WTC11 (cell line): ENCODE results near the gene PRKAR2A. TPM values are rescaled to one million over a fixed set of nuclear protein-coding genes. Genes with fewer than 3 reads are reported as not detected.

Experiments
- ATAC-seq: fragments of 200-7000 bp; cut with Tn5 transposase; 2 replicates; pipeline ENCODE4 v1.10.0; 2021; ENCODE audit warnings: mild to moderate bottlenecking, moderate library complexity
- CTCF ChIA-PET: fragments of 300-600 bp; sonication (Branson Sonifier 250); formaldehyde crosslinking; loops from one replicate; lab custom pipeline; 2021; ENCODE audit warnings: antibody characterized with exemption; lab: Charles Lee
- POLR2A ChIA-PET: fragments of 350-600 bp; sonication (Branson Sonifier 250); formaldehyde crosslinking; loops from one replicate; lab custom pipeline; 2021; ENCODE audit warnings: antibody characterized with exemption; lab: Charles Lee
- DNase-seq: peaks from one replicate; pipeline ENCODE4 v3.0.0; 2021; ENCODE audit warnings: low spot score
- H3K27ac Mint-ChIP-seq: 2 replicates; pipeline ENCODE4 v1.8.0; 2021; ENCODE audit warnings: mixed read lengths
- H3K27me3 Mint-ChIP-seq: 2 replicates; pipeline ENCODE4 v1.8.0; 2021; ENCODE audit warnings: low read depth, mild to moderate bottlenecking, moderate library complexity, mixed read lengths
- H3K36me3 Mint-ChIP-seq: 2 replicates; pipeline ENCODE4 v1.8.0; 2021; ENCODE audit warnings: mixed read lengths
- H3K4me1 Mint-ChIP-seq: 2 replicates; pipeline ENCODE4 v1.8.0; 2022; ENCODE audit warnings: mixed read lengths
- H3K4me3 Mint-ChIP-seq: 2 replicates; pipeline ENCODE4 v1.8.0; 2021; ENCODE audit warnings: mild to moderate bottlenecking, moderate library complexity, mixed read lengths
- H3K9me3 Mint-ChIP-seq: 2 replicates; pipeline ENCODE4 v1.8.0; 2021; ENCODE audit warnings: mixed read lengths
- ATF1 ChIP-seq: sonication (generic); formaldehyde crosslinking; IDR thresholded peaks from 2 replicates; pipeline ENCODE4 v1.8.1; 2023; ENCODE audit warnings: mild to moderate bottlenecking, moderate library complexity, missing genetic modification reagents
- CREB1 ChIP-seq: sonication (generic); formaldehyde crosslinking; IDR thresholded peaks from 2 replicates; pipeline ENCODE4 v1.8.0; 2023; ENCODE audit warnings: mild to moderate bottlenecking, missing genetic modification reagents
- ELF4 ChIP-seq: sonication (generic); formaldehyde crosslinking; IDR thresholded peaks from 2 replicates; pipeline ENCODE4 v1.8.1; 2022; ENCODE audit warnings: low read depth, mild to moderate bottlenecking, moderate library complexity, missing genetic modification reagents
- FOXK1 ChIP-seq: sonication (generic); formaldehyde crosslinking; IDR thresholded peaks from 2 replicates; pipeline ENCODE4 v1.8.0; 2022; ENCODE audit warnings: mild to moderate bottlenecking, moderate library complexity, missing genetic modification reagents
- GTF2I ChIP-seq: fragments of 250-450 bp; sonication (Bioruptor Pico); conservative IDR thresholded peaks from 2 replicates; pipeline ENCODE4 v1.4.0; 2021; ENCODE audit warnings: mild to moderate bottlenecking
- KAT7 ChIP-seq: sonication (generic); formaldehyde crosslinking; IDR thresholded peaks from 2 replicates; pipeline ENCODE4 v1.8.1; 2023; ENCODE audit warnings: missing genetic modification reagents, mild to moderate bottlenecking, borderline replicate concordance
- MXD4 ChIP-seq: fragments of 250-450 bp; sonication (Bioruptor Pico); IDR thresholded peaks from 2 replicates; pipeline ENCODE4 v1.8.0; 2021; ENCODE audit warnings: mild to moderate bottlenecking, moderate library complexity, borderline replicate concordance
- SMAD3 ChIP-seq: sonication (generic); formaldehyde crosslinking; IDR thresholded peaks from 2 replicates; pipeline ENCODE4 v1.8.0; 2022; ENCODE audit warnings: missing genetic modification reagents, mild to moderate bottlenecking, borderline replicate concordance
- TEAD1 ChIP-seq: sonication (generic); formaldehyde crosslinking; IDR thresholded peaks from 2 replicates; pipeline ENCODE4 v1.8.0; 2022; ENCODE audit warnings: mild to moderate bottlenecking, missing genetic modification reagents
- TP53 ChIP-seq: sonication (generic); formaldehyde crosslinking; IDR thresholded peaks from 2 replicates; pipeline ENCODE4 v1.8.1; 2023; ENCODE audit warnings: mild to moderate bottlenecking, missing genetic modification reagents
- ZNF396 ChIP-seq: fragments of 250-450 bp; sonication (Bioruptor Pico); IDR thresholded peaks from 2 replicates; pipeline ENCODE4 v1.8.0; 2021; ENCODE audit warnings: mild to moderate bottlenecking, moderate library complexity, borderline replicate concordance
- total RNA-seq: library from RNA; stranded (reverse); gene quantifications from 3 replicates; pipeline ENCODE4 v1.2.3, GENCODE V29; 2021
- TF ChIP-seq, protein P1 (sequence below): fragments of 250-450 bp; sonication (Bioruptor Pico); IDR thresholded peaks from 2 replicates; pipeline ENCODE4 v1.9.0; 2021; ENCODE audit warnings: mild to moderate bottlenecking
- TF ChIP-seq, protein P2 (sequence below): sonication (generic); formaldehyde crosslinking; conservative IDR thresholded peaks from 2 replicates; pipeline ENCODE4 v1.8.1; 2022; ENCODE audit warnings: mild to moderate bottlenecking, missing genetic modification reagents
- TF ChIP-seq, protein P3 (sequence below): fragments of 200-600 bp; IDR thresholded peaks from 2 replicates; pipeline ENCODE4 v1.8.0; 2022; ENCODE audit warnings: antibody characterized with exemption
- TF ChIP-seq, protein P4 (sequence below): sonication (generic); formaldehyde crosslinking; IDR thresholded peaks from 2 replicates; pipeline ENCODE4 v1.8.1; 2022; ENCODE audit warnings: mild to moderate bottlenecking, missing genetic modification reagents, moderate library complexity, borderline replicate concordance
- TF ChIP-seq, protein P5 (sequence below): sonication (generic); formaldehyde crosslinking; IDR thresholded peaks from 2 replicates; pipeline ENCODE4 v1.8.0; 2022; ENCODE audit warnings: mild to moderate bottlenecking, missing genetic modification reagents
- TF ChIP-seq, protein P6 (sequence below): sonication (generic); formaldehyde crosslinking; IDR thresholded peaks from 2 replicates; pipeline ENCODE4 v1.8.1; 2023; ENCODE audit warnings: mild to moderate bottlenecking, moderate library complexity, missing genetic modification reagents
- TF ChIP-seq, protein P7 (sequence below): fragments of 250-450 bp; sonication (Bioruptor Pico); IDR thresholded peaks from 2 replicates; pipeline ENCODE4 v1.9.0; 2021; ENCODE audit warnings: mild to moderate bottlenecking
- TF ChIP-seq, protein P8 (sequence below): sonication (generic); formaldehyde crosslinking; IDR thresholded peaks from 2 replicates; pipeline ENCODE4 v1.8.1; 2023; ENCODE audit warnings: mild to moderate bottlenecking, missing genetic modification reagents, moderate library complexity
- TF ChIP-seq, protein P9 (sequence below): sonication (generic); formaldehyde crosslinking; IDR thresholded peaks from 2 replicates; pipeline ENCODE4 v1.8.0; 2022; ENCODE audit warnings: mild to moderate bottlenecking, missing genetic modification reagents

PRKAR2A gene
- total RNA-seq, 1 experiment from 2014 or later, result 57.2 TPM

DNA sequence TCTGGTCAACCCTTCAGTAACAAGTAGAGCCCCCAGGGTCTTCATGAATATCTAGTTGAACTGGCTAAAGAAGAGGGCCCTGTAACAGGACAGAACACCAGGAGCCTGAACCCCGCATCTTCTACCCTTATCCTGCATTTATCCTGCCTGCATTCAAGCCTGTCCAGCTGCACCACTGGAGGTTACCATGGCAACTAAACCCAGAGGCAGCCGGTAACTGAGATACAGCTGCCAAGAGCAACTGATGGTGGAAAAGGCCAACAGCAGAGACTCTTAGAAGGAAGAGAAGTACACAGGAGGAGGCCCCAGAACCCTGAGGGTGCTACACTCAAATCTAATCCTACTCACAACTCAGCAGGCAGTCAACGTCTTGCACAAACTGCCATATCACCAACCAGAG, 3.7 kb upstream of the PRKAR2A start (continued):
- TF ChIP-seq CREB1 (no peak), KAT7 (no peak), ATF1 (CRISPR knock-in tag) (no peak)
- TF ChIP-seq, protein P1, sequence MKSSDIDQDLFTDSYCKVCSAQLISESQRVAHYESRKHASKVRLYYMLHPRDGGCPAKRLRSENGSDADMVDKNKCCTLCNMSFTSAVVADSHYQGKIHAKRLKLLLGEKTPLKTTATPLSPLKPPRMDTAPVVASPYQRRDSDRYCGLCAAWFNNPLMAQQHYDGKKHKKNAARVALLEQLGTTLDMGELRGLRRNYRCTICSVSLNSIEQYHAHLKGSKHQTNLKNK (CRISPR knock-in tag), result no peak
- TF ChIP-seq, protein P2, sequence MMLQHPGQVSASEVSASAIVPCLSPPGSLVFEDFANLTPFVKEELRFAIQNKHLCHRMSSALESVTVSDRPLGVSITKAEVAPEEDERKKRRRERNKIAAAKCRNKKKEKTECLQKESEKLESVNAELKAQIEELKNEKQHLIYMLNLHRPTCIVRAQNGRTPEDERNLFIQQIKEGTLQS (CRISPR knock-in tag), result no peak
- TF ChIP-seq, protein P3, sequence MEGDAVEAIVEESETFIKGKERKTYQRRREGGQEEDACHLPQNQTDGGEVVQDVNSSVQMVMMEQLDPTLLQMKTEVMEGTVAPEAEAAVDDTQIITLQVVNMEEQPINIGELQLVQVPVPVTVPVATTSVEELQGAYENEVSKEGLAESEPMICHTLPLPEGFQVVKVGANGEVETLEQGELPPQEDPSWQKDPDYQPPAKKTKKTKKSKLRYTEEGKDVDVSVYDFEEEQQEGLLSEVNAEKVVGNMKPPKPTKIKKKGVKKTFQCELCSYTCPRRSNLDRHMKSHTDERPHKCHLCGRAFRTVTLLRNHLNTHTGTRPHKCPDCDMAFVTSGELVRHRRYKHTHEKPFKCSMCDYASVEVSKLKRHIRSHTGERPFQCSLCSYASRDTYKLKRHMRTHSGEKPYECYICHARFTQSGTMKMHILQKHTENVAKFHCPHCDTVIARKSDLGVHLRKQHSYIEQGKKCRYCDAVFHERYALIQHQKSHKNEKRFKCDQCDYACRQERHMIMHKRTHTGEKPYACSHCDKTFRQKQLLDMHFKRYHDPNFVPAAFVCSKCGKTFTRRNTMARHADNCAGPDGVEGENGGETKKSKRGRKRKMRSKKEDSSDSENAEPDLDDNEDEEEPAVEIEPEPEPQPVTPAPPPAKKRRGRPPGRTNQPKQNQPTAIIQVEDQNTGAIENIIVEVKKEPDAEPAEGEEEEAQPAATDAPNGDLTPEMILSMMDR, result no peak
- TF ChIP-seq, protein P4, sequence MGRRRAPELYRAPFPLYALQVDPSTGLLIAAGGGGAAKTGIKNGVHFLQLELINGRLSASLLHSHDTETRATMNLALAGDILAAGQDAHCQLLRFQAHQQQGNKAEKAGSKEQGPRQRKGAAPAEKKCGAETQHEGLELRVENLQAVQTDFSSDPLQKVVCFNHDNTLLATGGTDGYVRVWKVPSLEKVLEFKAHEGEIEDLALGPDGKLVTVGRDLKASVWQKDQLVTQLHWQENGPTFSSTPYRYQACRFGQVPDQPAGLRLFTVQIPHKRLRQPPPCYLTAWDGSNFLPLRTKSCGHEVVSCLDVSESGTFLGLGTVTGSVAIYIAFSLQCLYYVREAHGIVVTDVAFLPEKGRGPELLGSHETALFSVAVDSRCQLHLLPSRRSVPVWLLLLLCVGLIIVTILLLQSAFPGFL (CRISPR knock-in tag), result no peak

DNA sequence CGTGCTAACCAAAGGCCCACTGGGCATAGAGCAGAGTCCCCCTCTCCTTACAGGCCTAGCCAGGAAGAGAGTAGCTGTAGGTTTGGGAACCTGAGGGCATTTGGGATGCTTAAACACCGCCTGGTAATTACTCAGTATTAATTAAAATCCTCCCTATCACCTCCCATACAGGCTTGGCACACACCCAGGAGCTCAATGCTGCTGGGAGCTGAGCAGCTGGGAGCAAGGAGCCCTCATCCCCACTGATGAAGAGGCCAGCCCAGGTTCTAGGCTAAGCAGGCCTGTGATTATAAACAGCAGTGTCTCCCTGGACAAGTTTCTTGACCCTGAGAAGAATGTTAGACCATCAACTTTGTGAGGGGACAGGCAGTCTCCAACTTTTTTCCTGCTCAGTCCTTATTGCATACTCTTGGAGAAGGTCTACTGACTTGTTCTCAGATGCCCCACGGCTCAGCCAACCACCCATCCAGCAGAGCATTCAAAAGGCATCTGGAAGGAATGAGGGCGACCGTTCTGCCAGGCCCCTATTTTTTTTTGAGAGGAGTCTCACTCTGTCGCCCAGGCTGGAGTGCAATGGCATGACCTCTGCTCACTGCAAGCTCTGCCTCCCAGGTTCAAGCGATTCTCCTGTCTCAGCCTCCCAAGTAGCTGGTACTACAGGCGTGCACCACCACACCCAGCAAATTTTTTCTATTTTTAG, 1.3 kb upstream of the PRKAR2A start:
- ATAC-seq (no peak), DNase-seq (no peak)
- POLR2A ChIA-PET, result no interaction called here
- H3K4me1 Mint-ChIP-seq, result peaks cover 18% of the 10 kb centered on the region
- CTCF ChIA-PET, result no interaction called here
- no peaks in the 10 kb centered on the region for H3K9me3 Mint-ChIP-seq
- no peaks in the 10 kb centered on the region for H3K36me3 Mint-ChIP-seq
- no peak overlapping the region for H3K27ac Mint-ChIP-seq
- peaks cover 17% of the 10 kb centered on the region for H3K27me3 Mint-ChIP-seq
- no peak overlapping the region for H3K4me3 Mint-ChIP-seq
- TF ChIP-seq FOXK1 (CRISPR knock-in tag), result no peak
- TF ChIP-seq, protein P3, result no peak
- TF ChIP-seq, protein P5, sequence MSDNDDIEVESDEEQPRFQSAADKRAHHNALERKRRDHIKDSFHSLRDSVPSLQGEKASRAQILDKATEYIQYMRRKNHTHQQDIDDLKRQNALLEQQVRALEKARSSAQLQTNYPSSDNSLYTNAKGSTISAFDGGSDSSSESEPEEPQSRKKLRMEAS (CRISPR knock-in tag), result no peak
- TF ChIP-seq ZNF396 (CRISPR knock-in tag), result no peak
- no peak for TF ChIP-seq ELF4 (CRISPR knock-in tag)
- TF ChIP-seq, protein P6, sequence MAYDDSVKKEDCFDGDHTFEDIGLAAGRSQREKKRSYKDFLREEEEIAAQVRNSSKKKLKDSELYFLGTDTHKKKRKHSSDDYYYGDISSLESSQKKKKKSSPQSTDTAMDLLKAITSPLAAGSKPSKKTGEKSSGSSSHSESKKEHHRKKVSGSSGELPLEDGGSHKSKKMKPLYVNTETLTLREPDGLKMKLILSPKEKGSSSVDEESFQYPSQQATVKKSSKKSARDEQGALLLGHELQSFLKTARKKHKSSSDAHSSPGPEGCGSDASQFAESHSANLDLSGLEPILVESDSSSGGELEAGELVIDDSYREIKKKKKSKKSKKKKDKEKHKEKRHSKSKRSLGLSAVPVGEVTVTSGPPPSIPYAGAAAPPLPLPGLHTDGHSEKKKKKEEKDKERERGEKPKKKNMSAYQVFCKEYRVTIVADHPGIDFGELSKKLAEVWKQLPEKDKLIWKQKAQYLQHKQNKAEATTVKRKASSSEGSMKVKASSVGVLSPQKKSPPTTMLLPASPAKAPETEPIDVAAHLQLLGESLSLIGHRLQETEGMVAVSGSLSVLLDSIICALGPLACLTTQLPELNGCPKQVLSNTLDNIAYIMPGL (CRISPR knock-in tag), result no peak
- no peak for TF ChIP-seq MXD4 (CRISPR knock-in tag)
- TF ChIP-seq TP53 (CRISPR knock-in tag), result no peak
- TF ChIP-seq TEAD1 (CRISPR knock-in tag), result no peak
- TF ChIP-seq, protein P7, sequence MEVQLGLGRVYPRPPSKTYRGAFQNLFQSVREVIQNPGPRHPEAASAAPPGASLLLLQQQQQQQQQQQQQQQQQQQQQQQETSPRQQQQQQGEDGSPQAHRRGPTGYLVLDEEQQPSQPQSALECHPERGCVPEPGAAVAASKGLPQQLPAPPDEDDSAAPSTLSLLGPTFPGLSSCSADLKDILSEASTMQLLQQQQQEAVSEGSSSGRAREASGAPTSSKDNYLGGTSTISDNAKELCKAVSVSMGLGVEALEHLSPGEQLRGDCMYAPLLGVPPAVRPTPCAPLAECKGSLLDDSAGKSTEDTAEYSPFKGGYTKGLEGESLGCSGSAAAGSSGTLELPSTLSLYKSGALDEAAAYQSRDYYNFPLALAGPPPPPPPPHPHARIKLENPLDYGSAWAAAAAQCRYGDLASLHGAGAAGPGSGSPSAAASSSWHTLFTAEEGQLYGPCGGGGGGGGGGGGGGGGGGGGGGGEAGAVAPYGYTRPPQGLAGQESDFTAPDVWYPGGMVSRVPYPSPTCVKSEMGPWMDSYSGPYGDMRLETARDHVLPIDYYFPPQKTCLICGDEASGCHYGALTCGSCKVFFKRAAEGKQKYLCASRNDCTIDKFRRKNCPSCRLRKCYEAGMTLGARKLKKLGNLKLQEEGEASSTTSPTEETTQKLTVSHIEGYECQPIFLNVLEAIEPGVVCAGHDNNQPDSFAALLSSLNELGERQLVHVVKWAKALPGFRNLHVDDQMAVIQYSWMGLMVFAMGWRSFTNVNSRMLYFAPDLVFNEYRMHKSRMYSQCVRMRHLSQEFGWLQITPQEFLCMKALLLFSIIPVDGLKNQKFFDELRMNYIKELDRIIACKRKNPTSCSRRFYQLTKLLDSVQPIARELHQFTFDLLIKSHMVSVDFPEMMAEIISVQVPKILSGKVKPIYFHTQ (CRISPR knock-in tag), result no peak
- TF ChIP-seq, protein P1 (CRISPR knock-in tag), result no peak
- TF ChIP-seq GTF2I (CRISPR knock-in tag), result no peak
- TF ChIP-seq, protein P8, sequence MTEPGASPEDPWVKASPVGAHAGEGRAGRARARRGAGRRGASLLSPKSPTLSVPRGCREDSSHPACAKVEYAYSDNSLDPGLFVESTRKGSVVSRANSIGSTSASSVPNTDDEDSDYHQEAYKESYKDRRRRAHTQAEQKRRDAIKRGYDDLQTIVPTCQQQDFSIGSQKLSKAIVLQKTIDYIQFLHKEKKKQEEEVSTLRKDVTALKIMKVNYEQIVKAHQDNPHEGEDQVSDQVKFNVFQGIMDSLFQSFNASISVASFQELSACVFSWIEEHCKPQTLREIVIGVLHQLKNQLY (CRISPR knock-in tag), result no peak
- TF ChIP-seq, protein P4 (CRISPR knock-in tag), result no peak
- TF ChIP-seq, protein P9, sequence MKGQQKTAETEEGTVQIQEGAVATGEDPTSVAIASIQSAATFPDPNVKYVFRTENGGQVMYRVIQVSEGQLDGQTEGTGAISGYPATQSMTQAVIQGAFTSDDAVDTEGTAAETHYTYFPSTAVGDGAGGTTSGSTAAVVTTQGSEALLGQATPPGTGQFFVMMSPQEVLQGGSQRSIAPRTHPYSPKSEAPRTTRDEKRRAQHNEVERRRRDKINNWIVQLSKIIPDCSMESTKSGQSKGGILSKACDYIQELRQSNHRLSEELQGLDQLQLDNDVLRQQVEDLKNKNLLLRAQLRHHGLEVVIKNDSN (CRISPR knock-in tag), result no peak
- TF ChIP-seq SMAD3, result no peak
